ENCODE results near the gene MANBA. TPM values are rescaled to one million over a fixed set of nuclear protein-coding genes. Genes with fewer than 3 reads are reported as not detected.

Gene MANBA
- total and polyA plus RNA-seq, 2 of the 4 experiments (the other 2 are of a cell fraction): 11.5 to 17.2 TPM

- Histone ChIP-seq H2AK5ac (ENCODE audit: low read depth, low read length) (peak overlapping the region; percentile 46), H4K91ac (ENCODE audit: insufficient read depth, low read depth, low read length) (no peak overlapping the region), H3K36me3 (ENCODE audit: control insufficient read depth, insufficient read depth, low read length) (peaks cover 2% of the 10 kb centered on the region; the same call in 1 of the 2 replicates), H3K79me1 (ENCODE audit: low read depth in 1 of 2, low read length in 2 of 2) (peaks cover 4 to 19% of the 10 kb centered on the region in 2 experiments; a peak in 3 of 4 replicates), H3K4me2 (ENCODE audit: low read depth, low read length) (no peak overlapping the region), H4K20me1 (ENCODE audit: insufficient read depth, low read length) (no peaks in the 10 kb centered on the region), H4K5ac (ENCODE audit: low read depth, low read length) (no peak overlapping the region), H3K27ac (ENCODE audit: insufficient read depth, low read length) (no peak overlapping the region), H2AFZ (replicated peaks; ENCODE audit: low read length, poor library complexity) (no peak overlapping the region), H3K56ac (ENCODE audit: extremely low read depth, insufficient read depth, low read length) (no peak overlapping the region), H4K8ac (ENCODE audit: low read depth in 2 of 2, low read length in 2 of 2) (peak overlapping the region in 1 of 2 experiments; percentile 40; a peak in 1 of 4 replicates), H2AK9ac (replicated peaks; ENCODE audit: low read depth, low read length, poor library complexity) (no peak overlapping the region), H2BK15ac (ENCODE audit: low read depth, low read length) (peak overlapping the region; percentile 46; the same call in 2 of the 3 replicates), H2BK120ac (ENCODE audit: low read depth, low read length) (peak overlapping the region; percentile 25; the same call in 1 of the 2 replicates), H3K23ac (ENCODE audit: low read depth, low read length) (peak overlapping the region; percentile 8; the same call in 1 of the 2 replicates), H3K14ac (replicated peaks; ENCODE audit: low read depth, low read length) (peak overlapping the region; percentile 43), H3K9me3 (ENCODE audit: control insufficient read depth, insufficient read depth, low read length) (no peaks in the 10 kb centered on the region; the same call in 1 of the 2 replicates), H2BK5ac (ENCODE audit: low read depth, low read length, poor library complexity, severe bottlenecking) (no peak overlapping the region), H2BK20ac (ENCODE audit: low read depth, low read length) (no peak overlapping the region), H3K27me3 (ENCODE audit: control insufficient read depth, insufficient read depth, low read length) (no peaks in the 10 kb centered on the region), H3K9me1 (ENCODE audit: insufficient read depth, low read length) (peaks cover 13% of the 10 kb centered on the region), H3K9ac (ENCODE audit: low read depth, low read length) (no peak overlapping the region), H3K4me1 (ENCODE audit: control insufficient read depth, insufficient read depth, low read length) (peaks cover 12% of the 10 kb centered on the region), H3K18ac (ENCODE audit: low read depth, low read length) (no peak overlapping the region), H3K4ac (ENCODE audit: low read depth, low read length) (no peak overlapping the region), H3K4me3 (ENCODE audit: insufficient read depth, low read depth, low read length) (no peak overlapping the region)
- ChIA-PET CTCF (no interaction called here), POLR2A (ENCODE audit: unreplicated experiment) (no interaction called here)
- DNase-seq (peak; percentile 43), ATAC-seq (ENCODE audit: low read depth) (no peak)
- 100% methylated on average over 3 of the region's 4 CpGs; no CpG with 5 or more reads in 1 of the 2 experiments for WGBS, 2 experiments (ENCODE audit: extremely low coverage in 2 of 2, insufficient read length in 1 of 2)
- in situ Hi-C loops (cut with MboI; ENCODE audit: low sequenced_read_pairs) (no loop called here), intact Hi-C loops (cut with micrococcal nuclease) (no loop called here), dilution Hi-C loops (cut with HindIII; ENCODE audit: low sequenced_read_pairs, unreplicated experiment) (no loop called here)
- no TSS peak for BruUV-seq (replicated peaks)
- no peak for TF ChIP-seq MXI1 (IDR thresholded peaks at IDR 0.05; ENCODE audit: borderline replicate concordance, low read depth, low read length)
- no peak for TF ChIP-seq RCOR1 (IDR thresholded peaks at IDR 0.05; ENCODE audit: insufficient replicate concordance, low read length)
- no peak for TF ChIP-seq CTCF (conservative IDR thresholded peaks at IDR 0.05; ENCODE audit: low read depth, low read length)
- no peak for TF ChIP-seq ELK1 (IDR thresholded peaks at IDR 0.05; ENCODE audit: borderline replicate concordance, low read depth, low read length)
Observed at GRCh38 chr4:102687373-102687981, 73.3 kb downstream of the MANBA start.
